Thoracic aorta (tissue), 2 donors: ENCODE measurements around the gene MSI2. TPM values are rescaled to one million over a fixed set of nuclear protein-coding genes. Genes with fewer than 3 reads are reported as not detected.
A peak's percentile ranks its signal among the peaks of the same experiment; 100 is the strongest.

ENCODE experiments used
- ATAC-seq: fragments of 150-250 bp; one replicate; pipeline ENCODE4 v1.8.0; 2017; ENCODE audit warnings: low read depth; ENCODE audit not compliant: insufficient number of reproducible peaks, low FRiP score
- DNase-seq: peaks from one replicate; pipeline ENCODE4 v3.0.0-alpha.2; 2020; ENCODE audit warnings: low spot score
- H3K27ac ChIP-seq, 2 donors: fragments of 200-600 bp; sonication (generic); 1 replicate in 1 of 2; 2 replicates in 1 of 2; pipeline ENCODE4 v1.5.1; 2016; ENCODE audit warnings: mild to moderate bottlenecking in 2 of 2, moderate library complexity in 2 of 2
- H3K27me3 ChIP-seq: fragments of 200-600 bp; sonication (generic); replicated peaks from 2 replicates; pipeline ENCODE4 v1.6.0; 2016; ENCODE audit warnings: mild to moderate bottlenecking; ENCODE audit not compliant: insufficient read depth
- H3K36me3 ChIP-seq: fragments of 200-600 bp; sonication (generic); one replicate; pipeline ENCODE4 v1.5.1; 2016
- H3K4me1 ChIP-seq, 2 donors: fragments of 200-600 bp; sonication (generic); 1 replicate in 1 of 2; 2 replicates in 1 of 2; pipeline versions ENCODE4 v1.5.1 to v1.6.0; 2016; ENCODE audit warnings: low read depth in 2 of 2, mild to moderate bottlenecking in 1 of 2; ENCODE audit not compliant: control insufficient read depth in 1 of 2
- H3K4me3 ChIP-seq: fragments of 200-600 bp; sonication (generic); 2 replicates; pipeline ENCODE4 v1.5.1; 2016; ENCODE audit warnings: mild to moderate bottlenecking
- H3K9me3 ChIP-seq: fragments of 200-600 bp; sonication (generic); 2 replicates; pipeline ENCODE4 v1.5.1; 2016
- CTCF ChIP-seq: fragments of 200-600 bp; sonication (generic); IDR thresholded peaks from one replicate; pipeline ENCODE4 v1.5.1; 2019; ENCODE audit warnings: antibody characterized with exemption
- total RNA-seq, 2 donors: library from RNA; depleted of rRNA; stranded (reverse); fragments of >200 nt; gene quantifications; one replicate each; pipeline versions ENCODE4 v1.1.0 to v1.2.3, GENCODE V29; 2016

MSI2 gene
- total RNA-seq, 2 donors from 2014 or later, result 32.1 to 46.2 TPM

GRCh38 chr17:57454729-57455062 lies 198.4 kb downstream of the MSI2 start:
- Histone ChIP-seq H3K27ac (no peak overlapping the region), H3K4me1 (peaks cover 0 to 14% of the 10 kb centered on the region in 2 donors), H3K4me3 (no peak overlapping the region), H3K27me3 (no peaks in the 10 kb centered on the region), H3K9me3 (no peaks in the 10 kb centered on the region), H3K36me3 (no peaks in the 10 kb centered on the region)
- TF ChIP-seq CTCF, result no peak
- DNase-seq (no peak), ATAC-seq (no peak)

DNA sequence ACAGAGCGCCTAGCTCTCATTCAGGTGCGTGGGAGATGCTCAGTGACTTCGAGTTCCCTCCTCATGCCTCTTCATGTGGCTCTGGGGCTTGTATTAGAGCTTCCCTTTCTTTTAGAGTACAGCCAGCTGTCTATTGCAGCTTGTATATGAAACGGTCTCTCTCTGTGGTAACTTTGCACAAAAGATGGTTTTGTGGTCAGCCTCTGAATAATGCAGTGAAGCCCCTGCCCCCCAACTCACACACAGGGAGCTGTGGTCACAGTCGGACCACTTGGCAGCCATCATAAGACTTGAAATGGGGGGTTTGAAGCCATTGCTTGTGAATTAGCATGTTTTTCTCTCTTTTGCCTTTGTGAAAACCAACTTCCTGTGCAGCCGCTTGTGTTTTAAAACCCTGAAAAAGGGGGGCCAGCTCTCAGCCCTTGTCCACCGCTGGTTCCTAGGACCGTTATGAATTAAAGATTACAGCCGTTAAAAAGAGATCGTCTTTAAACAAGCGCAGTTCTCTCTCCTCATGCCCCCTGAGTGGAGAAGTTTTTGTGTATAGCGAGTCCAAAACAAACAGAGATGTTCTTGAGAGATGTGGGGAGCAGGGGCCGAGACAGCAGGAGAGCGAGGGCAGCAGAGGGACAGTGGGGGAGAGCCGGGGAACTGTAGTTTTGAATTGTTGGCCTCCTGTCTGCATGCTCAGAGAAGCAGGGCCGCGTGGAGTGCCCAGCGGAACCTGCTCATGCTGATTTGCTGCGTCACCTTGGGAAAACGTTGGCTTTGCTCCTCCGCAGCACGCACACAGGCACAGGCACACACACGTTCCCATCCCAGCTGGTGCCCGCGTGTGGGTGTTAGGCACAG lies 199.0 kb downstream of the MSI2 start:
- H3K4me3 ChIP-seq, result peak overlapping the region; percentile 26
- no peaks in the 10 kb centered on the region for H3K27me3 ChIP-seq
- no peak overlapping the region for H3K27ac ChIP-seq
- peaks cover 0 to 14% of the 10 kb centered on the region in 2 donors for H3K4me1 ChIP-seq
- DNase-seq, result no peak
- no peak for ATAC-seq
- H3K36me3 ChIP-seq, result no peaks in the 10 kb centered on the region
- no peak for TF ChIP-seq CTCF
- no peaks in the 10 kb centered on the region for H3K9me3 ChIP-seq

DNA sequence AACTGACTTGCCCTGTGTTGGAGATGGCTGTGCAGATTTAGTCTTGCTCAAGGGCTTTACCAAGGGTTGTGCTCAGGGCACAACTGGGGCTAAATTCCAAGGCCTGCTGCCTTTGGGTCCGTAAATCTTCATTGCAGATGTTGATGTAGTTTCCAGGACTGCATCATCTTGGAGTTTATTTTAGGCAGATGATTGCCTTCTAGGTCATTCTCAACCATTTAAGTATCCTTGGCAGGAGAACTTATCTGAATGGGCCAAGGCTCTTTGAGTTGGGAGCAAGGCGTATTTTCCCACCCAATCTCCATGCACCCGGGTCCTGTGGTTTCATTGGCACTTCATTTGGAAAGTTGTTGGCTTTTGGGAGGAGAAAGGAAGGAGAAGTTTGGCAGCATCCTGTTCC lies 200.3 kb downstream of the MSI2 start:
- Histone ChIP-seq H3K4me1 (peaks cover 0 to 14% of the 10 kb centered on the region in 2 donors), H3K27me3 (no peaks in the 10 kb centered on the region), H3K36me3 (no peaks in the 10 kb centered on the region), H3K4me3 (no peak overlapping the region), H3K9me3 (no peaks in the 10 kb centered on the region), H3K27ac (no peak overlapping the region)
- ATAC-seq (no peak), DNase-seq (no peak)
- TF ChIP-seq CTCF, result no peak

- no peaks in the 10 kb centered on the region for H3K9me3 ChIP-seq
- H3K27me3 ChIP-seq, result no peaks in the 10 kb centered on the region
- no peak overlapping the region for H3K27ac ChIP-seq
- TF ChIP-seq CTCF, result no peak
- no peak overlapping the region for H3K4me3 ChIP-seq
- H3K4me1 ChIP-seq, result peaks cover 0 to 14% of the 10 kb centered on the region in 2 donors
- DNase-seq (no peak), ATAC-seq (no peak)
- no peaks in the 10 kb centered on the region for H3K36me3 ChIP-seq
Observed at GRCh38 chr17:57457188-57457587, 200.9 kb downstream of the MSI2 start.

- Histone ChIP-seq H3K27me3 (no peaks in the 10 kb centered on the region), H3K4me1 (peaks cover 0 to 14% of the 10 kb centered on the region in 2 donors), H3K4me3 (no peak overlapping the region), H3K27ac (no peak overlapping the region), H3K9me3 (no peaks in the 10 kb centered on the region), H3K36me3 (no peaks in the 10 kb centered on the region)
- no peak for TF ChIP-seq CTCF
- DNase-seq, result no peak
- no peak for ATAC-seq
Observed at GRCh38 chr17:57458718-57459285, 202.5 kb downstream of the MSI2 start.
